ENCODE data around the gene RIPK4. TPM values are rescaled to one million over a fixed set of nuclear protein-coding genes. Genes with fewer than 3 reads are reported as not detected.
"Not testable (repeated sequence)": the region's sequence is repeated elsewhere in the genome, so short reads cannot be mapped to it uniquely, and the experiment has no call there.

Gene RIPK4
- total RNA-seq, 2 experiments from 2014 or later = 0.62 to 0.76 TPM

DNA sequence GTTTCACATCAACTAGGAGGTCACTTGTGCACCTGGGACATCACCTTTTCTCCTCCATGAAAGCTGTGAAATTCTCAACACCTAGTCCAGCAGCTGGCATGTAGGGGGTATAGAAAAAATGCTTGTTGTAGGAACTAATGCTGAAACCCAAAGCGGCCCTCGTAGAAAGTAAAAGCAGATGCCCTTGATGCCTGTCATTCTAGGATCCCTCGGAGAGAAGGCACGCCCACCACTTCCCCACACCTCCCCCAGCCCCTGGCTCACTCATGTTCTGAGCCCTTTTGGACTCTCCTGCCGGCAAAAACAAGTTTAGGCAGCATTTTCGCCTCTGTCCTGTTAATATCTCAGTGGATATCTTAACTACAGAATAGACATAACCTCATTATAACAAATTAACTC lies 36.5 kb downstream of the RIPK4 start:
- Mint-ChIP-seq H3K27ac (no peak overlapping the region), H3K9me3 (peaks cover 7% of the 10 kb centered on the region), H3K27me3 (peaks cover 43% of the 10 kb centered on the region), H3K36me3 (peaks cover 2% of the 10 kb centered on the region), H3K4me3 (no peak overlapping the region), H3K4me1 (peaks cover 4% of the 10 kb centered on the region)
- DNase-seq = no peak

DNA sequence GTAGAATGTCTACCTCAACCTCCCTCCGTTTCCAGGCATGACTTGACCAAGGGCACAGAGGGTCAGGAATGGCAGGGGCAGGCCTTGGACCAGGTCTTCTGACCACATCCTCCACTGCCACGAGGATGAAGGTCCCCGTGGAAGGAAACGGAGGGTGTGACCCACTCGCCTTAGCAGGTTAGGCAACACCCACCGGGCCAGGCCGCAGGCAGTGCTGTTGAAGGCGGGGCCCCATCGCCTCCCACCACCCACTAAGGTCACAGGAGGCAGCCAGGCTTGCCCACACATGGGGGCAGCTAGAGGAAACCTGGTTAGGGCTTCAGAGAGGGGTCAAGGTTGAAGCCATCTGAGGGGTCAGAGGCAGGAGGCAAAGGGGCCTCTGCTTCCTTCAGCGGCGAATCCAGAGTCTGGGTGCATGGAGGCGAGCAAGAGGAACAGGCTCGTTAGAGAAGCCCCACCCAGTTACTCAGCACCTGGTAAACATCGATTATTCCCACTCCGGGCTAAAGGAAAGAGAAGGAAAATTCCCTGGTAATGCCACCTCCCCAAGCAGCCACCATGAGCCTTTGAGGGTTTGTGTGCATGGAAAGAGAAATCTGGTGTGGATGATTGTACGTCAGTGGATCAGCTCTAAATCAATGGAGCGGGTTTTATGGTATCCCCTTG lies 37.0 kb downstream of the RIPK4 start:
- Mint-ChIP-seq H3K4me3 (no peak overlapping the region), H3K36me3 (peaks cover 2% of the 10 kb centered on the region), H3K27me3 (peaks cover 45% of the 10 kb centered on the region), H3K27ac (no peak overlapping the region), H3K9me3 (peaks cover 7% of the 10 kb centered on the region), H3K4me1 (peaks cover 6% of the 10 kb centered on the region)
- DNase-seq = no peak

DNA sequence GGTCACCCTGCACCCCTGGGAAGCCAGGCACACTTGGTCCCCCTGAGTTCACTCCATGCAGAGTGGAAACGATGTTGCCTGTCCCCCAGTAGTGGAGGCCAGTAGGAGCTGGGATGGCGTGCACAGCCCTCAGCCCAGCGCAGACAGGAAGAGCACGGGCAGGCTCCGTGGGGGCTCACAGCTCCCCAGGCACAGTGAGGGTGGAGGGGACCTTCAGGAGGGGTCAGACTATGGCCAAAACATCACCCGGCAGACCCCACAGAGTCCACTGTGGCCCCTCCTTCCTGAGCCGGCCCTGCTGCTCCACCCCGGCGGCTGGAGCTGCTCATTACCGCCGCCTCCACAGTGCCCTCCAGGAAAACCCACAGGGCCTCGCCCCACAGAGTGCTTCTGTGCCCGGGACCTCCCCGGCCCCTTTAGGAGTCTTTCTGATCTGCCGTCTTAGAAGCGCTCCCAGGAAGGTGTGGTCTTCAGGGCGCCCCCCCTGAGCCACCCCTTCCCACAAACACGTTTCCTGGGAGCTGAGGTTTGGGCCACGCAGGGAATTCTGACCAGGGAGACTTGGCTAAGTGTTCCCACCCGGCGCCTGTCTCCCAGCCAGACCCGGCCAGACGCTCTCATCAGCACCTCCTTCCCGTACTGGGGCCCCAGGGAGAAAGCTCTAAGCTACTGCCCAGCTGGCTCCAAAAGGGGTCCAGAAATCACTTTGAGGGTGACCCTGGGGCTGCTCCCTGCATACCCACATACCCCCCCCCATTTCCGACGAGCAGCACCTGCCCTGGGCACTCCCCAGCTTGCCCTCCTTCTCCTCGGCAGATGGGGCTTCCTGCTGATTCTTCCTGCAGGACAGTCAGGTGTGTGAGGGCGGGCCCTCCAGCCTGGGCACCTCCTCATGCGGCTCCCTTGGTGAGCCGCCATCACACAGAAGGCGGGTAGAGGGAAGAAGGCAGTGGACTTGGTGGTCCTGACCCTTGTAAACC lies 38.8 kb downstream of the RIPK4 start:
- Mint-ChIP-seq H3K27ac (no peak overlapping the region), H3K4me3 (no peak overlapping the region), H3K27me3 (peaks cover 61% of the 10 kb centered on the region), H3K9me3 (peaks cover 7% of the 10 kb centered on the region), H3K36me3 (peaks cover 2% of the 10 kb centered on the region), H3K4me1 (peaks cover 6% of the 10 kb centered on the region)
- DNase-seq = no peak

DNA sequence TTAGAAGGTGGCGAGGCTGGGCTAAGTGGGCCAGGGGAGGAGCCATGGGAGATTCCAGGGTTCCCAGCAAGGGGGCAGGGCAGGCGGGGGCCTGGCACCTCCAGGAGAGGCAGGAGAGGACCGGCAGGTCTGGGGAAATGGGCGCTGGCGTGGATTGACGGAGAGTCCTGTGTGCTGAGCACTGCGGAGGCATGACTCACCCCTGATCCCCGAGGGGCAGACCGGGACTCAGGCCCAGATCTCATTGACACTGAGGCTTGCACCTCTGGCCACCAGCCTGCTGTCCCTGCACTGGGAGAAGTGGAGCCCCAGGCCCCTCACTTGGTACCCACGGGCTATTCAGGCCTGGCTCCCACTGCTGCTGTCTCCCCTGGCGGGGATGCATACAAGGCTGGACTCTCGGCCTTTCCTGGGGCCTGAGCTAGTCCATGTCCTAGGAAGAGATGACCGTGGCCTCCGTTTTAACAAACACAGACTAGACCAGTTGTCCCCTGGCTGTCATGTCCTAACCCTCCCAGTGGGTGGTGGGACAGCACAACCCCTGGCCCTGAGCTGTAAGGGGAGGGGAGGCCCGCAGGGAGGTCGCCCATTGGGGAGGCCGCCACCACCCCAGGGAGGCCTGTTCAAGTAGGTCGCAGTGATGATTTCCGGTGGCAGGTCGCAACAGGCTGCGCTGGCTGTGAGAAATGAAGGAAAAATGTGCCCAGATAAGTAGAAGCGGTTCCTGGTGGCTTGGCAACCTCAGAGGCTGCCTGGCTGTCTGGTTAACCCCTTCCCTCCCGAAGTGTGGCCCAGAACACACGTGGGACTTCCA lies 39.7 kb downstream of the RIPK4 start:
- Mint-ChIP-seq H3K4me3 (no peak overlapping the region), H3K36me3 (no peaks in the 10 kb centered on the region), H3K4me1 (peaks cover 6% of the 10 kb centered on the region), H3K9me3 (peaks cover 3% of the 10 kb centered on the region), H3K27me3 (peaks cover 67% of the 10 kb centered on the region), H3K27ac (no peak overlapping the region)
- no peak for DNase-seq

DNA sequence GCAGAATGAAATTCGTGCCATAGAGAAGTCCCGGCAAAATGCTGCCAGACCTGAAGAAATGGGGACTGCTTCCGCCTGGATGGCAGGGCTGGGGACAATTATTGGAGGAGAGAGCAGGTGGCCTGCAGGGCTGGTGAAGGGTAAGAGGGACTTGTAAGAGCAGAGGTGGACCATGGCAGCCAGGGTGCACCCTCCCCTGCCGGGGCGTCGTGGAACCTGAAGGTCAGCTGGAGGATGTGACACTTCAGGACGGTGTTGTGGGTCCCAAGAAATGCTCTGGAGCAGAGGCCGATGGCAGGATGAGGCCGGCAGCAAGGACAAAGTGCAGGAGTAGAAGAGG lies 40.3 kb downstream of the RIPK4 start:
- peaks cover 72% of the 10 kb centered on the region for H3K27me3 Mint-ChIP-seq
- H3K27ac Mint-ChIP-seq = no peak overlapping the region
- no peaks in the 10 kb centered on the region for H3K9me3 Mint-ChIP-seq
- no peaks in the 10 kb centered on the region for H3K36me3 Mint-ChIP-seq
- H3K4me3 Mint-ChIP-seq = no peak overlapping the region
- DNase-seq = no peak
- H3K4me1 Mint-ChIP-seq = peaks cover 6% of the 10 kb centered on the region

DNA sequence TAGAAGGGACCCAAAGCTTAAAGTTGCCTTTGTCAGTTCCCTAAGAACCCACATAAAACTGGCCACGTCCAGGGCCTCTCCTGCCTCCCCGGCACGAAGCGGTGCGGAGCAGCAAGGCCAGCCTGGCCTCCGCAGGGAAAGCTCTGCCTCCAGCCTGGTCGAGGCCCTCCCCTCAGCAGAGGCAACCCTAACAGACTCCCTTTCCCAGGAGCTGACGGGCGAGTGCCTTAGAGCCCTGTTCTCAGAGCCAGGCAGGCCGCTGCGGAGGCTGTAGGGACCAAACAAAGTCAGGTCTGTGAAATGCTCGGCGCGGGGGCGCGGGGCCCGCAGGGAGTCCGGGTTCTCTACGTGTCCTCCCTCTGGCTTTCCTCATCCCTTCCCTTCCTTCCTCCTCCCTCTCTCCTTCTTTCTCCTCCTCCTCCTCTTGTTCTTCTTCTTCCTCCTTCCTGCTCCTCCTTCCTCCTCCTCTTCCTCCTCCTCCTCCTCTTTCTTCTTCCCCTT lies 40.7 kb downstream of the RIPK4 start:
- Mint-ChIP-seq H3K36me3 (no peaks in the 10 kb centered on the region), H3K9me3 (no peaks in the 10 kb centered on the region), H3K4me3 (no peak overlapping the region), H3K4me1 (peaks cover 6% of the 10 kb centered on the region), H3K27me3 (peaks cover 70% of the 10 kb centered on the region), H3K27ac (no peak overlapping the region)
- DNase-seq = no peak

DNA sequence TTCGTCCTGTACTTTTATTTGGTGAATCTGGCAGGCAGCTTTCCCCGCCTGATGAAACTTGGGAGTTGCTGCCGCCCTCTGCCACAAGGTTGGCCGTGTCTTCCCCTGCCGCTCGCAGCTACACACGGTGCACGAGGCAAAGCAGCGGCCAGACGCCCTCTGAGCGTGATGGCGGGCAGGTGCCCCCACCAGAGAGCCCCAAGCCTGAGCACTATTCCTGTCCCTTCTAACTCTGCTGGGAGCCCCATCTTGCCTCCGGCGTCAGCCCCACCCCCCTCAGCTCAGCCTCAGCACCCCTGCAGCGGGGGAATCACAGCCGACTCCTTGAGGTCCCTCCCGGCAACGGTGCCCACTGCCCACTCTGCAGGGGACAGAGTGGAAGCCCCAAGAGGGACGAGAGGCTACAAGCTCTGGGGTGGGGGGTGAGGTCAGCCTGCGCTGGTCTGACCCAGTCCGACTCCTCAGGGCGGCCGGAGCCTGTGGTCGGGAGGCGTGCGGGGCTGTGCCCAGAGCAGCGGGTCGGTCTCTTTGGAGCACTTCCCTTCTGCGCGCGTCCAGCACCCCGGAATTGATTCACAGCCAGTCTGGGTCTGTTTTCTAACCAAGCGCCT lies 41.3 kb downstream of the RIPK4 start:
- H3K27me3 Mint-ChIP-seq = peaks cover 64% of the 10 kb centered on the region
- peaks cover 6% of the 10 kb centered on the region for H3K4me1 Mint-ChIP-seq
- H3K9me3 Mint-ChIP-seq = no peaks in the 10 kb centered on the region
- no peaks in the 10 kb centered on the region for H3K36me3 Mint-ChIP-seq
- DNase-seq = no peak
- no peak overlapping the region for H3K27ac Mint-ChIP-seq
- H3K4me3 Mint-ChIP-seq = no peak overlapping the region

DNA sequence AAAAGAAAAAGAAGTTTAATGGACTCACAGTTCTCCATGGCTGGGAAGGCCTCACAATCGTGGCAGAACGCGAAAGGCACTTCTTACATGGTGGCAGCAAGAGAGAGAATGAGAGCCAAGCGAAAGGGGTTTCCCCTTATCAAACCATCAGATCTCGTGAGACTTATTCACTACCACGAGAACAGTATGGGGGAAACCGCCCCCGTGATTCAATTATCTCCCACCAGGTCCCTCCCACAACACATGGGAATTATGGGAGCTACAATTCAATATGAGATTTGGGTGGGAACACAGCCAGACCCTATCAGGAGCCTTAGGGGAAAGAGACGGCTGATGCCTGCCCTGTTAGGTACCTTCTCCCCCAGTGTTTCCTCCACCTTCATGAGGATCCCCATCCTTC lies 43.0 kb downstream of the RIPK4 start:
- not testable (repeated sequence) for H3K9me3 Mint-ChIP-seq, H3K4me1 Mint-ChIP-seq

DNA sequence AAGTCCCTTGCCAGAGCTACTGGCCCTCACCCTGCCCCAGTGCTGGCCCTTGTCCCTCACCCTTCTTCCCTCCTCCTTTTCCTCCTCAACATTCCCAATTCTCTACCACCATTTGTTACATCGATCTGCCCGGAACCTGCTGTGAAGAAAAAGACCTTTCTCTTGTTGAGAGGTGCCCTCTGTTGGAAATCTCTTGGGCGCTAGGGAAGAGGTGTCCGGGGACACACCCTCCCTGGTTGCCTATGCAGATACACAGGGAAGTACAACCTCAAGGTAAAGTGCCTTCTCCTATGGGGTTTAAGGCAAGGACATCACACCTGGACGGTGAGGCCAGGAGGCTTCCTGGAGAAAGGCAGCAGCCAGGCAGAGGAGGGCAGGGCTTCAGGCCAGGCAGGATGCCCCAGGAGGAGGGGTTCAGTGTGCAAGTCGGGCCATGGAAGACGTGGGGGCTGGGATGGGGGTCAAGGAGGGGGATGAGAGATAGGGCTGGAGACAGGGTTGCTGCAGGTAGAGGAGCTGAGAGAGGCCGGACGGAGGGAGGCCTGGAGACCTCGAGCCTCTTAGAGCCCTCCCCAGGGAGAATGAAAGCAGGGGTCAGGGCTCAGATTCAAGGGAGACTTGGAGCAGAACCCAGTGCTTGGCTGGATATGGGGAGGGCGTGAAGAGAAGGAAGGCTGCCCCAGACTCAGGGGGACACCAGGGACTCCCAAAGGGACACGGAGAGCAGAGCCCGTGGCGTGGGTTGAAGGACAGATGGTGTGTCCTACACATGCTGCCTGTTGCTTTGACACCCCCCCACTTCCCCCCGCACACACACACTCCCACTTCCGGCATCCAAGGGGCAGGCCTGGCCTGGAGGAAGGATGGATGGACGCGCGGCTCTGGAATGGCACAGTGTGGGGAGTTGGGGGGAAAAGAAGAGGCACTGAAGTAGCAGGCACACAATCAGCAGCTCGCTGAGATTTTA lies 44.5 kb downstream of the RIPK4 start:
- peaks cover 10% of the 10 kb centered on the region for H3K4me1 Mint-ChIP-seq
- no peak overlapping the region for H3K4me3 Mint-ChIP-seq
- H3K9me3 Mint-ChIP-seq = no peaks in the 10 kb centered on the region
- DNase-seq = no peak
- H3K36me3 Mint-ChIP-seq = no peaks in the 10 kb centered on the region
- H3K27me3 Mint-ChIP-seq = peaks cover 48% of the 10 kb centered on the region
- H3K27ac Mint-ChIP-seq = no peak overlapping the region

More for the DNA sequence above, 43.0 kb downstream of the RIPK4 start:
- not testable (repeated sequence) for DNase-seq, H3K27ac Mint-ChIP-seq, H3K4me3 Mint-ChIP-seq, H3K36me3 Mint-ChIP-seq
- peaks cover 55% of the 10 kb centered on the region for H3K27me3 Mint-ChIP-seq

DNA sequence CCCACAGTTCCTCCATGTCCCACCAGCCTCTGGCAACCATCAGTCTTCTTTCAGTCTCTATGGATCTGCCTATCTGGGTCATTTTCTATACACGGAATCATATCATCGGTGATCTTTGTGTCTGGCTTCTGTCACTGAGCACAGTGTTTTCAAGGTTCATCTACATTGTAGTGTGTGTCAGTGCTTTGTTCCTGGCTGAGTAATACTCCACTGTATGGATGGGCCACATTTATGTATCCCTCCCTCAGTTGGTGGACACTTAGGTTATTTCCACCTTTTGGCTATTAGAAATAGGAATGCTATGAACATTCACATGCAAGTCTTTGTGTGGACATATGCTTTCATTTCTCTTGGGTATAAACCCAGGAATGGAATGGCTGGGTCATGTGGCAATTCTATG lies 46.6 kb downstream of the RIPK4 start:
- no peaks in the 10 kb centered on the region for H3K9me3 Mint-ChIP-seq
- no peak overlapping the region for H3K27ac Mint-ChIP-seq
- H3K4me3 Mint-ChIP-seq = no peak overlapping the region
- no peaks in the 10 kb centered on the region for H3K36me3 Mint-ChIP-seq
- peaks cover 31% of the 10 kb centered on the region for H3K27me3 Mint-ChIP-seq
- no peak for DNase-seq
- peaks cover 5% of the 10 kb centered on the region for H3K4me1 Mint-ChIP-seq

DNA sequence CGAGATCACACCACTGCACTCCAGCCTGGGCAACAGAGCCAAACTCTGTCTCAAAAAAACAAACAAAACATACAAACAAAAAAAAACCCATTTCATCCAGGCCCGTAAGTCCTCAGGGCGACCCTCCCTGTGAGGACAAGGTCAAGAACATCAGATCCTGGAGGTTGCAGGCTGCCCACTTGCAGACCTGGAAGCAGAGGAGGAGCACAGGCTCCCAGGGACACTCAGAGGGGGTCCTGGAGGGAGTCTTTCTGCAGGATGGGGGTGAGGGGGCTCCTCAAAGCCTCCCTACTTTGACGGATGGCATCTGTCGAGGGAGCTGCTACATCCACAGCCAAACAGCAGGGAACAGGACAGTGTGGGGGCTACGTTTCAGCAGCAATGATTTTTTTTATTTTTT lies 47.2 kb downstream of the RIPK4 start:
- Mint-ChIP-seq H3K36me3 (no peaks in the 10 kb centered on the region), H3K27me3 (peaks cover 35% of the 10 kb centered on the region), H3K4me1 (peaks cover 4% of the 10 kb centered on the region), H3K27ac (no peak overlapping the region), H3K4me3 (no peak overlapping the region), H3K9me3 (no peaks in the 10 kb centered on the region)
- DNase-seq = no peak

DNA sequence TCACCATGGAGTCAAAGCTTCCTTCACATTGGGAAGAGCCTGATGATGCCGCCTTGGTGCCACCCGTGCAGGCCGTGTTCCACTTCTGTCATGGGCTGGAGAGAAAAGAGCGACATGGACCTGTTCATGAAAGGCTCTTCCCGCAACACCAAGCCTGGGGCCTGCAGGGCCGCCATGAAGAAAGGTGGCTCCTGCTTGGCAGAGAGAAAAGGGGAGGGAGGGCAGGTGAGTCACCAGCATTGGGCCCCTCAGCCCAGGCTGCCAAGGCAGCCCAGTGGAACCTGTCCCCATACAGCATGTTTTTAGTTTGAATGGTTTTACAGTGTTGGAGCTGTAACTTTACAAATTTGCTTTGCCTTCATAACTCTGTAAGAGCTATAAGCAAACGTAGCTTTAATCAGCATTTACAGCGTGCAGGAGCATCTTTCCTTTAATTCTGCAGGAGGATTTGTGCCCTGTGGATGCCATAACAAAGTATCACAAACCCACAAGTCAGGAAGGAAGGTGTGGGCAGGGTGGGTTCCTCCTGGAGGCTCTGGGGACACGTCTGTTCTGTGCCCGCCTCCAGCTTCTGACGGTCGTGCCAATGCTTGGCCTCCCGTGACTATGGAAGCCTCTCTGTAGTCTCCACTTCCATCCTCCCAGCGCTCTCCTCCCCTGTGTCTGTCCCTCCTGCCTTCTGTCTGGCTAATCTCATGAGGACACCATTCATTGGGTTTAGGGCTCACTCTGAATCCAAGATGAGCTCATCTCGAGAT lies 49.1 kb downstream of the RIPK4 start:
- Mint-ChIP-seq H3K36me3 (no peaks in the 10 kb centered on the region), H3K4me3 (no peak overlapping the region), H3K27ac (no peak overlapping the region), H3K4me1 (peaks cover 4% of the 10 kb centered on the region), H3K9me3 (no peaks in the 10 kb centered on the region), H3K27me3 (peaks cover 35% of the 10 kb centered on the region)
- no peak for DNase-seq

DNA sequence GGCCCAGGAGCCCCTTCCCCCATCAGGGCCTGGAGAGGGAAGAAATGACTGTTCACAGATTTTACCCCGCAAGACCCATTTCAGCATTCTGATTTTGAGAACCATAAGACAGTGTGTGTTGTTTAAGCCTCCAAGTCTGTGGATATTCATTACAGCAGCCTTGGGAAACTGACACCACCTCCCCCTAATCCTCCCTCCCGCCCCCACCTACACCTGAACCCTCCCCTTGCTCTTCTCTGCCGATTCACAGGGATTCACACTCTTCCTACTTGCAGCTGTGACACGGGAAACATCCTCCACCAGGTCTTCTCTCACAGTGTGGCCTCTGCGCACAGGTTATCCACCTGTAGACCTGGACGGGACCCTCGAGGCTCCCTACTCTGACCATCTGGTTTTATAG lies 50.1 kb downstream of the RIPK4 start:
- H3K36me3 Mint-ChIP-seq = no peaks in the 10 kb centered on the region
- H3K9me3 Mint-ChIP-seq = no peaks in the 10 kb centered on the region
- no peak overlapping the region for H3K4me3 Mint-ChIP-seq
- peaks cover 4% of the 10 kb centered on the region for H3K4me1 Mint-ChIP-seq
- H3K27ac Mint-ChIP-seq = no peak overlapping the region
- DNase-seq = no peak
- peaks cover 32% of the 10 kb centered on the region for H3K27me3 Mint-ChIP-seq

Measured in activated naive CD8-positive, alpha-beta T cell treated with anti-CD3 and anti-CD28 coated beads for 36 hours (primary cell).